ENCODE measurements around the gene ATAD1. TPM values are rescaled to one million over a fixed set of nuclear protein-coding genes. Genes with fewer than 3 reads are reported as not detected.
"Not testable (repeated sequence)": the region's sequence is repeated elsewhere in the genome, so short reads cannot be mapped to it uniquely, and the experiment has no call there.

ATAD1 gene
- total and polyA plus RNA-seq, 8 donors, result 47.6 to 65.0 (median 50.4) TPM

DNA sequence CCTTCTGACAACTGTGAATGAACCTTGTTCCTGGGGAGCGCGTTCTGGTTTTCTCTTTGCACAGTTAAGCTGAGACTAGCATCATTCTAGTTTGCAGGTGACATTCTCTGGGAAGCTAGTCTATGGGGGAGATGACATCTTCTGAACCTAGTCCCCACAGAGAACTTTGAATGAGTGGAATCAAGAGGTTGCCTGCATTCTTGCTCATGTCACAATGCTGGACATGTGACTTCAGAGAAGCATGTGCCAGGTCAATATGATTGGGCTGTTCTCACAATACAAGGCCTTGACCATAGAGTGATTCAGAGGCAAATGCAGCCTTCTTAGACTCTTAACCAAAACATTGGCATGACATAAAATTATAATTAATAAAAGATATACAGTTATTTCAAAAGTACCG, 23.2 kb upstream of the ATAD1 start:
- H3K27ac ChIP-seq, result no peak overlapping the region
- H3K9me3 ChIP-seq, result no peaks in the 10 kb centered on the region
- H3K4me1 ChIP-seq, result no peaks in the 10 kb centered on the region
- ATAC-seq, result no peak
- TF ChIP-seq, protein P1, sequence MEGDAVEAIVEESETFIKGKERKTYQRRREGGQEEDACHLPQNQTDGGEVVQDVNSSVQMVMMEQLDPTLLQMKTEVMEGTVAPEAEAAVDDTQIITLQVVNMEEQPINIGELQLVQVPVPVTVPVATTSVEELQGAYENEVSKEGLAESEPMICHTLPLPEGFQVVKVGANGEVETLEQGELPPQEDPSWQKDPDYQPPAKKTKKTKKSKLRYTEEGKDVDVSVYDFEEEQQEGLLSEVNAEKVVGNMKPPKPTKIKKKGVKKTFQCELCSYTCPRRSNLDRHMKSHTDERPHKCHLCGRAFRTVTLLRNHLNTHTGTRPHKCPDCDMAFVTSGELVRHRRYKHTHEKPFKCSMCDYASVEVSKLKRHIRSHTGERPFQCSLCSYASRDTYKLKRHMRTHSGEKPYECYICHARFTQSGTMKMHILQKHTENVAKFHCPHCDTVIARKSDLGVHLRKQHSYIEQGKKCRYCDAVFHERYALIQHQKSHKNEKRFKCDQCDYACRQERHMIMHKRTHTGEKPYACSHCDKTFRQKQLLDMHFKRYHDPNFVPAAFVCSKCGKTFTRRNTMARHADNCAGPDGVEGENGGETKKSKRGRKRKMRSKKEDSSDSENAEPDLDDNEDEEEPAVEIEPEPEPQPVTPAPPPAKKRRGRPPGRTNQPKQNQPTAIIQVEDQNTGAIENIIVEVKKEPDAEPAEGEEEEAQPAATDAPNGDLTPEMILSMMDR (IDR thresholded peaks at IDR 0.05), result no peak
- H3K4me3 ChIP-seq, result no peak overlapping the region
- H3K27me3 ChIP-seq, result no peaks in the 10 kb centered on the region
- no peak for DNase-seq
- H3K36me3 ChIP-seq, result no peaks in the 10 kb centered on the region
- intact Hi-C loops (cut with DNase I), result no loop called here

DNA sequence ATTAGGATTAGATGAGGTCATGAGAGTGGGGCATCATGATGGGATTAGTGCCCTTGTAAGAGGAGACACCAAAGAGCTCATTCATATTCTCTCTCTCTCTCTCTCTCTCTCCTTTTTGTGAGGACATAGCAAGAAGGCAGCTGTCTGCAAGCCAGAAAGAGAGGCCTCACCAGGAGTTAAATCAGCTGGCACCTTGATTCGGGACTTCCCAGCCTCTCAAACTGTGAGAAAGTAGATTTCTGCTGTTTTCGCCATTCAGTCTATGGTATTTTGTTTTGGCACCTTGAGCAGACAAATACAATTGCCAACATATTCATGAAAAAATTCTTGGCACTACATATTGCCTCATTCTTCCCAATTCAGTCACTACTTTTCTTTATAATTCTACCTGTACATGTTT, 20.6 kb upstream of the ATAD1 start:
- H3K27me3 ChIP-seq, result no peaks in the 10 kb centered on the region
- no peaks in the 10 kb centered on the region for H3K36me3 ChIP-seq
- DNase-seq (no peak), ATAC-seq (no peak)
- TF ChIP-seq, protein P1 (IDR thresholded peaks at IDR 0.05), result no peak
- H3K4me1 ChIP-seq, result no peaks in the 10 kb centered on the region
- no peak overlapping the region for H3K27ac ChIP-seq
- intact Hi-C loops (cut with DNase I), result no loop called here
- no peak overlapping the region for H3K4me3 ChIP-seq
- no peaks in the 10 kb centered on the region for H3K9me3 ChIP-seq

DNA sequence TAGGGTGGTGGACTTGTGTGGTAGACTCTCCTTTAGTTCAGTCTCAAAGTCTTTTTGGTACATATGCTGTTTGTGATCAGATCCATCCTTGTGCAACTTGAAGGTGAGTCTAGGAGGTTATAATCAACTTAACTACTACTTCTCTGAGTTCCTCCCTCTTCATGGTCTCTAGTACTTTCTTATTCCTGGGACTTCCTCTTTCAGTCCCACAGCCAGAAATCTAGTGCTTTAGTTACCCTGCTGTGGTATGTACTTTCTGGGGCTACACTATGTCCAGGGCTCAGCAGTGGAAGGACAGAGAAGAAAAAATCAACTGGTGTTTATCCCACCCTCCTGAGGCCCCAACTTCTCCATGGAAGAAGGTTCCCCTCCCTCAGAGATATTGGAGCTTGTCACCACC, 19.4 kb upstream of the ATAD1 start:
- Histone ChIP-seq H3K27ac (no peak overlapping the region), H3K9me3 (no peaks in the 10 kb centered on the region), H3K4me3 (no peak overlapping the region), H3K27me3 (no peaks in the 10 kb centered on the region), H3K36me3 (no peaks in the 10 kb centered on the region), H3K4me1 (no peaks in the 10 kb centered on the region)
- TF ChIP-seq, protein P1 (IDR thresholded peaks at IDR 0.05), result no peak
- intact Hi-C loops (cut with DNase I), result no loop called here
- DNase-seq (no peak), ATAC-seq (peak; percentile 10)

DNA sequence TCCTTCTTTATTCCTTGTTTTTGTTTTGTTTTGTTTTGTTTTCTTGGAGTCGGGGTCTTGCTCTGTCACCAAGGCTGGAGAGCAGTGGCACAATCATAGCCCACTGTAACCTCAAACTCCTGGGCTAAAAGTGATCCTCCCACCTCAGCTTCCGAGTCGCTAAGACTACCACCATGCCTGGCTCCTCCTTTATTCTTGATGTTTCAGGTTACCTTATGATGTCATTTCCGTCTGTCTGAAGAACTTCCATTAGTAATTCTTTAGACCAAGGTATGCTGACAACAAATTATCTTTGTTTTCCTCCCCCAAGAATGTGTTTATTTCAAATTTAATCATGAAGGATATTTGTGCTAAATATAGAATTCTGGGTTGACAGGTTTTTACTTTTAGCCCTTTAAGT, 18.1 kb upstream of the ATAD1 start:
- no peaks in the 10 kb centered on the region for H3K4me1 ChIP-seq
- DNase-seq (no peak), ATAC-seq (no peak)
- H3K9me3 ChIP-seq, result no peaks in the 10 kb centered on the region
- no peak overlapping the region for H3K27ac ChIP-seq
- H3K36me3 ChIP-seq, result no peaks in the 10 kb centered on the region
- TF ChIP-seq, protein P1 (IDR thresholded peaks at IDR 0.05), result no peak
- H3K4me3 ChIP-seq, result no peak overlapping the region
- intact Hi-C loops (cut with DNase I), result no loop called here
- no peaks in the 10 kb centered on the region for H3K27me3 ChIP-seq

DNA sequence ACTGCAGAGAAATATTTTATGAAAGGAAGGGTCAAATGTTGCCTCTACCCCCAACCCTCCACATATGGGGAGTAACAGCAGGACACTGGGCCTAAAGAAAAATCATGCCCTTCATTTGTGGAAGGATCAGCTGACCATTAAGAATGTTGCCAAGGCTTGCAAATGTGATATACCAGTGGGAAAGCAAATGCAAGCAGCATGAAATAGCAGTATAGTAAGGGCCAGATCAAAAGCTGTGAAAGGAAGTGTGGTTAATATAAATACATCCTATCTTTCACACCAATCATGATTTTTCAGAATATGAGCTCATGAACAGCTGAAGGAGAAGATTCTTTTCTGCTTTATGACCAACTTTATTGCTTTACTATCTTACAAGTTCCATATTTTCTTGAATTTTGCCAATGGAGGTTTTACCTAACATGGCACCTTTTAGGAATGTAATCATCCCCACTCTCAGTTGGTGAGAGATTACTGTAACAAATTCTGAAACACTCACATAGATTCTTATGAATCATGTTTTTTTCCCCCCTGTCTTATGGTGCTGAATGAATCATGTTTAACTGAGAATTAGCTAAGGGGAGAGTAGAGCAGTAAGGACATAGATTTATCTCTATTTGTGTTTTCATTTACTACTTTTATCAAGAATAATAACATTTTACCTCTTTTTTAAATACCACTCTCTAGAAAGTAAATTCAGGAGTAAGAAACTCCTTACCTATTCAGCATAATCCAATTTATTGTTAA, 12.1 kb upstream of the ATAD1 start:
- no peak overlapping the region for H3K4me3 ChIP-seq
- no peaks in the 10 kb centered on the region for H3K9me3 ChIP-seq
- ATAC-seq (no peak), DNase-seq (no peak)
- no peaks in the 10 kb centered on the region for H3K36me3 ChIP-seq
- TF ChIP-seq, protein P1 (IDR thresholded peaks at IDR 0.05), result no peak
- H3K27me3 ChIP-seq, result no peaks in the 10 kb centered on the region
- H3K4me1 ChIP-seq, result no peaks in the 10 kb centered on the region
- intact Hi-C loops (cut with DNase I), result no loop called here
- H3K27ac ChIP-seq, result no peak overlapping the region

DNA sequence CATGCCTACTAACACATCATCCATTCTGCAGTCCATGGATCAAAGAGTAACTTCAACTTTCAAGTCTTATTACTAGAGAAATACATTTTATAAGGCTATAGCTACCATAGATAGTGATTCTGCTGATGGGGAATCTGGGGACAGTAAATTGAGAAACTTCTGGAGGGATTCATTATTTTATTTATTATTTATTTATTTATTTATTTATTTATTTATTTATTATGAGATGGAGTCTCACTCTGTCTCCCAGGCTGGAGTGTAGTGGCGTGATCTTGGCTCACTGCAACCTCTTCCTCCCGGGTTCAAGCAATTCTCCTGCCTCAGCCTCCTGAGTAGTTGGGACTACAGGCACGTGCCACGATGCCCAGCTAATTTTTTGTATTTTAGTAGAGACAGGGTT, 11.0 kb upstream of the ATAD1 start:
- H3K4me3 ChIP-seq; H3K9me3 ChIP-seq; H3K27me3 ChIP-seq; intact Hi-C loops (cut with DNase I); H3K36me3 ChIP-seq; ATAC-seq; H3K27ac ChIP-seq; DNase-seq; H3K4me1 ChIP-seq: not testable (repeated sequence)

Measured in left lung (tissue), 10 donors.